ENCODE data around the gene ABAT. TPM values are rescaled to one million over a fixed set of nuclear protein-coding genes. Genes with fewer than 3 reads are reported as not detected.

The ABAT gene
- total and polyA plus RNA-seq, 10 of the 15 experiments (the other 5 are each of a cell fraction or from before 2014, with no cell fraction given): 1.0 to 10.6 (median 1.9) TPM

- Histone ChIP-seq H3K79me2 (ENCODE audit: control insufficient read depth, insufficient read depth, low read length) (no peaks in the 10 kb centered on the region), H4K20me1 (ENCODE audit: control insufficient read depth, insufficient read depth) (no peaks in the 10 kb centered on the region), H2AFZ (ENCODE audit: control insufficient read depth, low read depth, low read length) (no peak overlapping the region), H3K27me3 (replicated peaks in 1 of 2; ENCODE audit: control insufficient read depth in 2 of 2, insufficient read depth in 2 of 2, low read length in 1 of 2) (no peaks in the 10 kb centered on the region), H3K4me1 (ENCODE audit: control insufficient read depth, insufficient read depth, low read length) (no peaks in the 10 kb centered on the region), H3K9ac (ENCODE audit: control insufficient read depth, insufficient read depth, low read length) (no peak overlapping the region), H3K4me2 (ENCODE audit: control insufficient read depth, insufficient read depth) (no peak overlapping the region), H3K9me3 (replicated peaks; ENCODE audit: control insufficient read depth, insufficient read depth, low read length) (no peaks in the 10 kb centered on the region), H3K36me3 (ENCODE audit: control insufficient read depth in 2 of 2, insufficient read depth in 2 of 2, low read length in 1 of 2) (peaks cover 18 to 28% of the 10 kb centered on the region in 2 experiments; a peak in 3 of 4 replicates), H3K4me3 (no peak overlapping the region), H3K27ac (ENCODE audit: control insufficient read depth, insufficient read depth) (no peak overlapping the region)
- ChIA-PET POLR2A (no interaction called here), RAD21 (ENCODE audit: unreplicated experiment) (no interaction called here), CTCF (no interaction called here), SMC1A (ENCODE audit: uncharacterized antibody, unreplicated experiment) (no interaction called here)
- no TSS peak for BruUV-seq (replicated peaks)
- WGBS (ENCODE audit: insufficient coverage, insufficient replicate concordance, low lambda C conversion rate, missing lambda C conversion rate): 89% methylated on average over 16 of the region's 16 CpGs
- DNase-seq (ENCODE audit: low read depth, low spot score) (no peak), ATAC-seq (no peak), FAIRE-seq (no peak)
- intact Hi-C loops (cut with micrococcal nuclease; ENCODE audit: unreplicated experiment): no loop called here
- no peak for TF ChIP-seq NKRF (conservative IDR thresholded peaks at IDR 0.05)
- no peak for TF ChIP-seq CHD4 (IDR thresholded peaks at IDR 0.05)
- no peak for TF ChIP-seq ETV6 (conservative IDR thresholded peaks at IDR 0.05 in 1 of 2, IDR thresholded peaks at IDR 0.05 in 1 of 2; ENCODE audit: borderline replicate concordance in 1 of 2, low read depth in 1 of 2)
- no peak for TF ChIP-seq NBN (IDR thresholded peaks at IDR 0.05)
- TF ChIP-seq ZZZ3 (IDR thresholded peaks at IDR 0.05; ENCODE audit: control insufficient read depth, insufficient read length, low read depth): no peak
- in situ Hi-C loops (cut with MboI): no loop called here
Measured at GRCh38 chr16:8642146-8642545, 32.3 kb upstream of the ABAT start.

All from GM12878 (cell line).